ENCODE results near the gene SLC9C1. TPM values are rescaled to one million over a fixed set of nuclear protein-coding genes. Genes with fewer than 3 reads are reported as not detected.

SLC9C1 gene
- total and polyA plus RNA-seq, 2 of the 13 experiments (the other 11 are each of a cell fraction or from before 2014, with no cell fraction given): not detected

DNA sequence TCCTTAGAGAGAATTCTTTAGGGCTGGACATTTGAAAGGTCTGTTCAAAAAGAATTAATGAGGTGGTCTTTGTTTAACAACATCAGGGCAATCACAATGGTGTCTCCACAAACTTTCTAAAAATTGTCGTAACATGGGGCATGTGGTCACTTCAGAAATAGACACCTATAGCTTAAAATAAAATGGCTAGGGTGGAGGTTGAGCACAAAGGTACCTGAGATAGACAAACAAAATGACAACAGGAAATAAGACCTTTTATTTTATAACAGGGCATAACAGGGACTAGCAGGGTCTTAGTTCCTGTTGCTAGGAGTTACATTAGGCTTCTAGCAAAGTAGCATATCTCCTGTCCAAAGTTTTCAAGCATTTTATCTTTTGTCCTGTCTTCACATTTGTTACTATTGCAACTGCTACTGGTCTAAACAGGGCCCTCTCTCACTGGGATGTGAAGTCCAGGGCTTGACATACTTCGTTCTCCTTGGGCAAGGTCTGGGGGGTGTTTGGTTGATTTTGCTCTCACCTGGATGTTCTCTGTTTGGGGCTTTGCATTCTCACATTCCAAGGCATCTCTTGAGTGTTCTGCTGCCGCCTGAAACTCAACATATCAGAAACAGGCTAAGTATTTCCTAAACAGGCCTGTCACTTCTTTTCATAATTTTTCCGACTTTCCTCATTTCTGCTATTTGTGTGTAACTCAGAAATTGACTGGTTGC is 163.9 kb downstream of the SLC9C1 start (continued):
- TF ChIP-seq, protein P1, sequence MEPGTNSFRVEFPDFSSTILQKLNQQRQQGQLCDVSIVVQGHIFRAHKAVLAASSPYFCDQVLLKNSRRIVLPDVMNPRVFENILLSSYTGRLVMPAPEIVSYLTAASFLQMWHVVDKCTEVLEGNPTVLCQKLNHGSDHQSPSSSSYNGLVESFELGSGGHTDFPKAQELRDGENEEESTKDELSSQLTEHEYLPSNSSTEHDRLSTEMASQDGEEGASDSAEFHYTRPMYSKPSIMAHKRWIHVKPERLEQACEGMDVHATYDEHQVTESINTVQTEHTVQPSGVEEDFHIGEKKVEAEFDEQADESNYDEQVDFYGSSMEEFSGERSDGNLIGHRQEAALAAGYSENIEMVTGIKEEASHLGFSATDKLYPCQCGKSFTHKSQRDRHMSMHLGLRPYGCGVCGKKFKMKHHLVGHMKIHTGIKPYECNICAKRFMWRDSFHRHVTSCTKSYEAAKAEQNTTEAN (CRISPR knock-in tag; conservative IDR thresholded peaks at IDR 0.05): no peak
- TF ChIP-seq ZNF841 (CRISPR knock-in tag; IDR thresholded peaks at IDR 0.05; ENCODE audit: borderline replicate concordance) (no peak), ZSCAN30 (CRISPR knock-in tag; IDR thresholded peaks at IDR 0.05) (no peak), GABPA (IDR thresholded peaks at IDR 0.05; ENCODE audit: low read depth, low read length) (no peak), GABPA (CRISPR knock-in tag; IDR thresholded peaks at IDR 0.05; ENCODE audit: low read depth) (no peak), ZNF7 (CRISPR knock-in tag; IDR thresholded peaks at IDR 0.05) (no peak), ZNF598 (CRISPR knock-in tag; IDR thresholded peaks at IDR 0.05; ENCODE audit: borderline replicate concordance) (no peak)
- TF ChIP-seq, protein P2, sequence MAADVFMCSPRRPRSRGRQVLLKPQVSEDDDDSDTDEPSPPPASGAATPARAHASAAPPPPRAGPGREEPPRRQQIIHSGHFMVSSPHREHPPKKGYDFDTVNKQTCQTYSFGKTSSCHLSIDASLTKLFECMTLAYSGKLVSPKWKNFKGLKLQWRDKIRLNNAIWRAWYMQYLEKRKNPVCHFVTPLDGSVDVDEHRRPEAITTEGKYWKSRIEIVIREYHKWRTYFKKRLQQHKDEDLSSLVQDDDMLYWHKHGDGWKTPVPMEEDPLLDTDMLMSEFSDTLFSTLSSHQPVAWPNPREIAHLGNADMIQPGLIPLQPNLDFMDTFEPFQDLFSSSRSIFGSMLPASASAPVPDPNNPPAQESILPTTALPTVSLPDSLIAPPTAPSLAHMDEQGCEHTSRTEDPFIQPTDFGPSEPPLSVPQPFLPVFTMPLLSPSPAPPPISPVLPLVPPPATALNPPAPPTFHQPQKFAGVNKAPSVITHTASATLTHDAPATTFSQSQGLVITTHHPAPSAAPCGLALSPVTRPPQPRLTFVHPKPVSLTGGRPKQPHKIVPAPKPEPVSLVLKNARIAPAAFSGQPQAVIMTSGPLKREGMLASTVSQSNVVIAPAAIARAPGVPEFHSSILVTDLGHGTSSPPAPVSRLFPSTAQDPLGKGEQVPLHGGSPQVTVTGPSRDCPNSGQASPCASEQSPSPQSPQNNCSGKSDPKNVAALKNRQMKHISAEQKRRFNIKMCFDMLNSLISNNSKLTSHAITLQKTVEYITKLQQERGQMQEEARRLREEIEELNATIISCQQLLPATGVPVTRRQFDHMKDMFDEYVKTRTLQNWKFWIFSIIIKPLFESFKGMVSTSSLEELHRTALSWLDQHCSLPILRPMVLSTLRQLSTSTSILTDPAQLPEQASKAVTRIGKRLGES (CRISPR knock-in tag; IDR thresholded peaks at IDR 0.05; ENCODE audit: borderline replicate concordance): no peak
- TF ChIP-seq, protein P3, sequence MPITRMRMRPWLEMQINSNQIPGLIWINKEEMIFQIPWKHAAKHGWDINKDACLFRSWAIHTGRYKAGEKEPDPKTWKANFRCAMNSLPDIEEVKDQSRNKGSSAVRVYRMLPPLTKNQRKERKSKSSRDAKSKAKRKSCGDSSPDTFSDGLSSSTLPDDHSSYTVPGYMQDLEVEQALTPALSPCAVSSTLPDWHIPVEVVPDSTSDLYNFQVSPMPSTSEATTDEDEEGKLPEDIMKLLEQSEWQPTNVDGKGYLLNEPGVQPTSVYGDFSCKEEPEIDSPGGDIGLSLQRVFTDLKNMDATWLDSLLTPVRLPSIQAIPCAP (CRISPR knock-in tag; IDR thresholded peaks at IDR 0.05; ENCODE audit: low read depth): no peak
- TF ChIP-seq, protein P4, sequence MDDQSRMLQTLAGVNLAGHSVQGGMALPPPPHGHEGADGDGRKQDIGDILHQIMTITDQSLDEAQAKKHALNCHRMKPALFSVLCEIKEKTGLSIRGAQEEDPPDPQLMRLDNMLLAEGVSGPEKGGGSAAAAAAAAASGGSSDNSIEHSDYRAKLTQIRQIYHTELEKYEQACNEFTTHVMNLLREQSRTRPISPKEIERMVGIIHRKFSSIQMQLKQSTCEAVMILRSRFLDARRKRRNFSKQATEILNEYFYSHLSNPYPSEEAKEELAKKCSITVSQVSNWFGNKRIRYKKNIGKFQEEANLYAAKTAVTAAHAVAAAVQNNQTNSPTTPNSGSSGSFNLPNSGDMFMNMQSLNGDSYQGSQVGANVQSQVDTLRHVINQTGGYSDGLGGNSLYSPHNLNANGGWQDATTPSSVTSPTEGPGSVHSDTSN (CRISPR knock-in tag; IDR thresholded peaks at IDR 0.05; ENCODE audit: borderline replicate concordance): no peak
